Nephron progenitor cell (in vitro differentiated cells): Measurements from ENCODE around the gene SHC1.

ENCODE experiments used
- DNase-seq: peaks from one replicate; pipeline ENCODE4 v3.0.0; 2021
- H3K27ac Mint-ChIP-seq: 2 replicates; pipeline ENCODE4 v1.8.0; 2021; ENCODE audit warnings: mild to moderate bottlenecking, moderate library complexity, mixed read lengths
- H3K27me3 Mint-ChIP-seq: 2 replicates; pipeline ENCODE4 v1.8.0; 2021; ENCODE audit warnings: mild to moderate bottlenecking, low read depth, mixed read lengths; ENCODE audit not compliant: poor library complexity
- H3K36me3 Mint-ChIP-seq: 2 replicates; pipeline ENCODE4 v1.8.0; 2021; ENCODE audit warnings: low read depth, mixed read lengths
- H3K4me1 Mint-ChIP-seq: 2 replicates; pipeline ENCODE4 v1.8.0; 2021; ENCODE audit warnings: mixed read lengths
- H3K4me3 Mint-ChIP-seq: 2 replicates; pipeline ENCODE4 v1.8.0; 2021; ENCODE audit warnings: mild to moderate bottlenecking, moderate library complexity, mixed read lengths
- H3K9me3 Mint-ChIP-seq: 2 replicates; pipeline ENCODE4 v1.8.0; 2021; ENCODE audit warnings: mild to moderate bottlenecking, moderate library complexity, mixed read lengths
- CTCF ChIP-seq: fragments of 200-600 bp; sonication (generic); IDR thresholded peaks from 2 replicates; pipeline ENCODE4 v1.5.0; 2021; ENCODE audit warnings: antibody characterized with exemption

Gene SHC1

GRCh38 chr1:155001425-155001674 is 30.8 kb upstream of the SHC1 start:
- TF ChIP-seq CTCF, result no peak
- Mint-ChIP-seq H3K27ac (peak overlapping the region; percentile 13), H3K4me3 (peak overlapping the region; percentile 87), H3K36me3 (no peaks in the 10 kb centered on the region), H3K27me3 (peaks cover 4% of the 10 kb centered on the region), H3K4me1 (peaks cover 38% of the 10 kb centered on the region), H3K9me3 (no peaks in the 10 kb centered on the region)
- no peak for DNase-seq

GRCh38 chr1:155000726-155001424 is 30.3 kb upstream of the SHC1 start:
- peak overlapping the region; percentile 91 for H3K4me3 Mint-ChIP-seq
- no peak for TF ChIP-seq CTCF
- peak; percentile 87 for DNase-seq
- no peaks in the 10 kb centered on the region for H3K9me3 Mint-ChIP-seq
- H3K27me3 Mint-ChIP-seq, result peaks cover 4% of the 10 kb centered on the region
- peaks cover 39% of the 10 kb centered on the region for H3K4me1 Mint-ChIP-seq
- no peaks in the 10 kb centered on the region for H3K36me3 Mint-ChIP-seq
- peak overlapping the region; percentile 19 for H3K27ac Mint-ChIP-seq

GRCh38 chr1:155000411-155000725 is 29.8 kb upstream of the SHC1 start:
- Mint-ChIP-seq H3K9me3 (no peaks in the 10 kb centered on the region), H3K27ac (peak overlapping the region; percentile 98), H3K27me3 (peaks cover 4% of the 10 kb centered on the region), H3K36me3 (no peaks in the 10 kb centered on the region), H3K4me1 (peaks cover 42% of the 10 kb centered on the region), H3K4me3 (peak overlapping the region; percentile 91)
- DNase-seq, result no peak
- no peak for TF ChIP-seq CTCF

GRCh38 chr1:154999571-155000410 is 29.2 kb upstream of the SHC1 start:
- H3K27ac Mint-ChIP-seq, result peak overlapping the region; percentile 98
- peaks cover 4% of the 10 kb centered on the region for H3K27me3 Mint-ChIP-seq
- H3K4me1 Mint-ChIP-seq, result peaks cover 42% of the 10 kb centered on the region
- peak; percentile 61 for DNase-seq
- H3K9me3 Mint-ChIP-seq, result no peaks in the 10 kb centered on the region
- no peaks in the 10 kb centered on the region for H3K36me3 Mint-ChIP-seq
- TF ChIP-seq CTCF, result no peak
- H3K4me3 Mint-ChIP-seq, result peak overlapping the region; percentile 91

- H3K27ac Mint-ChIP-seq, result no peak overlapping the region
- peak; percentile 82 for DNase-seq
- H3K4me1 Mint-ChIP-seq, result peaks cover 40% of the 10 kb centered on the region
- H3K4me3 Mint-ChIP-seq, result peak overlapping the region; percentile 76
- TF ChIP-seq CTCF, result peak; percentile 76
- H3K36me3 Mint-ChIP-seq, result no peaks in the 10 kb centered on the region
- H3K9me3 Mint-ChIP-seq, result no peaks in the 10 kb centered on the region
- peaks cover 4% of the 10 kb centered on the region for H3K27me3 Mint-ChIP-seq
Observed at GRCh38 chr1:154998818-154999570, 28.4 kb upstream of the SHC1 start.
